ENCODE results near the gene IFNAR2. TPM values are rescaled to one million over a fixed set of nuclear protein-coding genes. Genes with fewer than 3 reads are reported as not detected.

Gene IFNAR2
- total and polyA plus RNA-seq, 2 donors (not counting 3 experiments of a cell fraction or from before 2014, with no cell fraction given) = 22.8 to 42.1 TPM

DNA sequence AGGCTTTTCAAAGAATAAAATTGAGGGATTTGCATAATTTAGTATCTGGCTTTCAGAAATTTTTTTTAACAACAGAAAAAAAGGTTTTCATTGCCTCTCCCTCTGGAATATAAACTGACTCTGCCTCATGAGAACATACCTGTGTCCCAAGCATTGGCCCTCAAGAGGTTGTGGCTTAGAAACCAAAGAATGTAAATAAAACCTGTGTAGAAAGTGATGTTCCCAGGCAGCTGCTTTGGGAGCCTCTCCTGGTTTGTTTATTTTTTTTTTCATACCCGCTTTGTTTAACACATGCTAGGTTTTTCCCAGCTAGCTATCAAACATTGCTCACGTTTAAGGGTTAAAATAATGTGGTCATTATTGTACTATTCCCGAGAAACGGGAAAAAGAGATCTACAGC, 40.5 kb upstream of the IFNAR2 start:
- Histone ChIP-seq H3K4me1 (ENCODE audit: control insufficient read depth, extremely low read depth, insufficient read depth, low read length) (no peaks in the 10 kb centered on the region), H2AFZ (ENCODE audit: low read depth, low read length) (no peak overlapping the region), H3K27me3 (ENCODE audit: control insufficient read depth in 2 of 2, insufficient read depth in 2 of 2, low read length in 2 of 2) (peaks cover 7 to 30% of the 10 kb centered on the region in 2 experiments), H3K9me3 (replicated peaks; ENCODE audit: control insufficient read depth, insufficient read depth, low read length) (no peaks in the 10 kb centered on the region), H3K4me3 (replicated peaks in 1 of 3; ENCODE audit: insufficient read depth in 1 of 3, low read depth in 1 of 3, low read length in 3 of 3) (no peak overlapping the region), H3K36me3 (ENCODE audit: control insufficient read depth in 2 of 2, extremely low read depth in 1 of 2, insufficient read depth in 2 of 2, low read length in 2 of 2) (no peaks in the 10 kb centered on the region), H3K27ac (ENCODE audit: insufficient read depth, low read depth, low read length) (no peak overlapping the region), H3K79me2 (ENCODE audit: control insufficient read depth, insufficient read depth, low read length) (no peaks in the 10 kb centered on the region), H3K9ac (replicated peaks; ENCODE audit: extremely low read depth, insufficient read depth, low read length) (no peak overlapping the region), H3K4me2 (ENCODE audit: insufficient read depth, low read length) (no peak overlapping the region), H4K20me1 (replicated peaks; ENCODE audit: control insufficient read depth, extremely low read depth, insufficient read depth, low read length) (no peaks in the 10 kb centered on the region), H3K9me1 (replicated peaks; ENCODE audit: control insufficient read depth, extremely low read depth, insufficient read depth, low read length) (no peaks in the 10 kb centered on the region)
- TF ChIP-seq GATA2 (IDR thresholded peaks at IDR 0.05; ENCODE audit: insufficient read depth, insufficient read length, low read depth, low read length) (no peak), POLR2AphosphoS5 (IDR thresholded peaks at IDR 0.05; ENCODE audit: insufficient read depth, low read depth, low read length) (no peak)
- intact Hi-C loops (cut with micrococcal nuclease) (no loop called here), dilution Hi-C loops (cut with MboI; ENCODE audit: extremely low pct_ligation_motif_present, low sequenced_read_pairs) (no loop called here)
- POLR2A ChIA-PET = no interaction called here
- BruUV-seq (replicated peaks) = no TSS peak
- DNase-seq (ENCODE audit: low read depth, low spot score) (no peak), FAIRE-seq (no peak)
- CTCF ChIA-PET = interaction anchor here (1.0 to 1.5 kb wide), 3 partner anchors 11 to 249 kb away, joined by 3 to 5 read pairs (median 3); no protein-coding TSS in a partner anchor

DNA sequence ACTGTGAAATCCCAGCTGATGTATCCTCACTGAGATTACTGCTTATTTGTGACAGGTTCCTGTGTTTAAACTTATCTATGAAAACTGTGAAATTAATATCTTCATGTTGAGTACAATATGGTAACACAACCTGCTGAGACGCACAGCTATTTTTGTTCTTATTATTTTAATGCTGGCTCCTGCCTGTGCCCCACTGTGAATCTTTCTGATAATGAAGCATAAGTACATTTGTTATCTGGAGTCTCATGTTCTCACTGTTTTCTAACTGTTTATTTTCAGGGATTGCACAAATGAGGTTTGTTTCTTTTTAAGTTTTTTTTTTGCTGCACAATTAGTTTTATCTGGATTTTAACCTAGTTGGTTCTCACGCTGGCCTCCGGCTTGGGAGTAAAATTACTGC, 39.9 kb upstream of the IFNAR2 start:
- Histone ChIP-seq H3K4me3 (replicated peaks in 1 of 3; ENCODE audit: insufficient read depth in 1 of 3, low read depth in 1 of 3, low read length in 3 of 3) (no peak overlapping the region), H3K9ac (replicated peaks; ENCODE audit: extremely low read depth, insufficient read depth, low read length) (no peak overlapping the region), H3K4me2 (ENCODE audit: insufficient read depth, low read length) (no peak overlapping the region), H3K27ac (ENCODE audit: insufficient read depth, low read depth, low read length) (no peak overlapping the region), H3K36me3 (ENCODE audit: control insufficient read depth in 2 of 2, extremely low read depth in 1 of 2, insufficient read depth in 2 of 2, low read length in 2 of 2) (no peaks in the 10 kb centered on the region), H3K9me1 (replicated peaks; ENCODE audit: control insufficient read depth, extremely low read depth, insufficient read depth, low read length) (no peaks in the 10 kb centered on the region), H3K27me3 (ENCODE audit: control insufficient read depth in 2 of 2, insufficient read depth in 2 of 2, low read length in 2 of 2) (peaks cover 7 to 30% of the 10 kb centered on the region in 2 experiments), H3K9me3 (replicated peaks; ENCODE audit: control insufficient read depth, insufficient read depth, low read length) (no peaks in the 10 kb centered on the region), H3K79me2 (ENCODE audit: control insufficient read depth, insufficient read depth, low read length) (no peaks in the 10 kb centered on the region), H3K4me1 (ENCODE audit: control insufficient read depth, extremely low read depth, insufficient read depth, low read length) (no peaks in the 10 kb centered on the region), H2AFZ (ENCODE audit: low read depth, low read length) (no peak overlapping the region), H4K20me1 (replicated peaks; ENCODE audit: control insufficient read depth, extremely low read depth, insufficient read depth, low read length) (no peaks in the 10 kb centered on the region)
- BruUV-seq (replicated peaks) = no TSS peak
- ChIA-PET CTCF (interaction anchor here (1.0 to 1.5 kb wide), 3 partner anchors 10 to 249 kb away, joined by 3 to 7 read pairs (median 5); no protein-coding TSS in a partner anchor), POLR2A (no interaction called here)
- intact Hi-C loops (cut with micrococcal nuclease) (no loop called here), dilution Hi-C loops (cut with MboI; ENCODE audit: extremely low pct_ligation_motif_present, low sequenced_read_pairs) (no loop called here)
- FAIRE-seq (no peak), DNase-seq (ENCODE audit: low read depth, low spot score) (no peak)
- no peak for TF ChIP-seq EZH2 (IDR thresholded peaks at IDR 0.05; ENCODE audit: borderline replicate concordance, low read depth, low read length, severe bottlenecking)
- TF ChIP-seq, protein P1, sequence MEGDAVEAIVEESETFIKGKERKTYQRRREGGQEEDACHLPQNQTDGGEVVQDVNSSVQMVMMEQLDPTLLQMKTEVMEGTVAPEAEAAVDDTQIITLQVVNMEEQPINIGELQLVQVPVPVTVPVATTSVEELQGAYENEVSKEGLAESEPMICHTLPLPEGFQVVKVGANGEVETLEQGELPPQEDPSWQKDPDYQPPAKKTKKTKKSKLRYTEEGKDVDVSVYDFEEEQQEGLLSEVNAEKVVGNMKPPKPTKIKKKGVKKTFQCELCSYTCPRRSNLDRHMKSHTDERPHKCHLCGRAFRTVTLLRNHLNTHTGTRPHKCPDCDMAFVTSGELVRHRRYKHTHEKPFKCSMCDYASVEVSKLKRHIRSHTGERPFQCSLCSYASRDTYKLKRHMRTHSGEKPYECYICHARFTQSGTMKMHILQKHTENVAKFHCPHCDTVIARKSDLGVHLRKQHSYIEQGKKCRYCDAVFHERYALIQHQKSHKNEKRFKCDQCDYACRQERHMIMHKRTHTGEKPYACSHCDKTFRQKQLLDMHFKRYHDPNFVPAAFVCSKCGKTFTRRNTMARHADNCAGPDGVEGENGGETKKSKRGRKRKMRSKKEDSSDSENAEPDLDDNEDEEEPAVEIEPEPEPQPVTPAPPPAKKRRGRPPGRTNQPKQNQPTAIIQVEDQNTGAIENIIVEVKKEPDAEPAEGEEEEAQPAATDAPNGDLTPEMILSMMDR (IDR thresholded peaks at IDR 0.05; ENCODE audit: extremely low read depth in 1 of 2, insufficient read depth in 1 of 2, low read depth in 1 of 2, low read length in 2 of 2) = no peak
- no peak for TF ChIP-seq JUN (IDR thresholded peaks at IDR 0.05; ENCODE audit: borderline replicate concordance, insufficient read depth, insufficient read length, low read depth)
- TF ChIP-seq MYC (IDR thresholded peaks at IDR 0.05; ENCODE audit: low read depth, low read length) = no peak
